ENCODE measurements around the gene FAF1.

DNA sequence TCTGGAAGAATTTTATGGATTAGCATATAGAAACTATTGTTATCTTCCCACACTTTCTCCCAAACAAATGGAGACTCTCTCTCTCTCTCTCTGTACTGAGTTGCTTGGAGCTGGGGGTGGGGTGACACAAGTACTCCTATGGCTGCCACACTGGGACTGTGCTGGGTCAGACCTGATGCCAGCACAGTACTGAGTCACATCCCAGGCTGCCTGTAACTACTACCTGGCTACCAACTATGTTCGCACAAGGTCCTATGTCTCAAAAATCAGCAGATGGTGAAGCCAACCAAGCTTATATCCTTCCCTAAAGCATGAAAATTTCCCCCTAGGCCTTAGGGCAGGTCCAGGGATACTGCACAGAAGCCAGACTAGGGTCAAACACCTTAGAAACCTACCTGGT lies 66.6 kb downstream of the FAF1 start:
- TF ChIP-seq, protein P1, sequence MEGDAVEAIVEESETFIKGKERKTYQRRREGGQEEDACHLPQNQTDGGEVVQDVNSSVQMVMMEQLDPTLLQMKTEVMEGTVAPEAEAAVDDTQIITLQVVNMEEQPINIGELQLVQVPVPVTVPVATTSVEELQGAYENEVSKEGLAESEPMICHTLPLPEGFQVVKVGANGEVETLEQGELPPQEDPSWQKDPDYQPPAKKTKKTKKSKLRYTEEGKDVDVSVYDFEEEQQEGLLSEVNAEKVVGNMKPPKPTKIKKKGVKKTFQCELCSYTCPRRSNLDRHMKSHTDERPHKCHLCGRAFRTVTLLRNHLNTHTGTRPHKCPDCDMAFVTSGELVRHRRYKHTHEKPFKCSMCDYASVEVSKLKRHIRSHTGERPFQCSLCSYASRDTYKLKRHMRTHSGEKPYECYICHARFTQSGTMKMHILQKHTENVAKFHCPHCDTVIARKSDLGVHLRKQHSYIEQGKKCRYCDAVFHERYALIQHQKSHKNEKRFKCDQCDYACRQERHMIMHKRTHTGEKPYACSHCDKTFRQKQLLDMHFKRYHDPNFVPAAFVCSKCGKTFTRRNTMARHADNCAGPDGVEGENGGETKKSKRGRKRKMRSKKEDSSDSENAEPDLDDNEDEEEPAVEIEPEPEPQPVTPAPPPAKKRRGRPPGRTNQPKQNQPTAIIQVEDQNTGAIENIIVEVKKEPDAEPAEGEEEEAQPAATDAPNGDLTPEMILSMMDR (IDR thresholded peaks at IDR 0.05), result no peak
- TF ChIP-seq POLR2AphosphoS5 (IDR thresholded peaks at IDR 0.05), result no peak
- TF ChIP-seq POLR2A (IDR thresholded peaks at IDR 0.05), result no peak
